Thoracic aorta (tissue), 2 donors: ENCODE data around the gene FOXO4. TPM values are rescaled to one million over a fixed set of nuclear protein-coding genes. Genes with fewer than 3 reads are reported as not detected.

Source experiments
- ATAC-seq: fragments of 150-250 bp; one replicate; pipeline ENCODE4 v1.8.0; 2017; ENCODE audit warnings: low read depth; ENCODE audit not compliant: insufficient number of reproducible peaks, low FRiP score
- DNase-seq: peaks from one replicate; pipeline ENCODE4 v3.0.0-alpha.2; 2020; ENCODE audit warnings: low spot score
- H3K27ac ChIP-seq, 2 donors: fragments of 200-600 bp; sonication (generic); 1 replicate in 1 of 2; 2 replicates in 1 of 2; pipeline ENCODE4 v1.5.1; 2016; ENCODE audit warnings: mild to moderate bottlenecking in 2 of 2, moderate library complexity in 2 of 2
- H3K27me3 ChIP-seq: fragments of 200-600 bp; sonication (generic); replicated peaks from 2 replicates; pipeline ENCODE4 v1.6.0; 2016; ENCODE audit warnings: mild to moderate bottlenecking; ENCODE audit not compliant: insufficient read depth
- H3K36me3 ChIP-seq: fragments of 200-600 bp; sonication (generic); one replicate; pipeline ENCODE4 v1.5.1; 2016
- H3K4me1 ChIP-seq, 2 donors: fragments of 200-600 bp; sonication (generic); 1 replicate in 1 of 2; 2 replicates in 1 of 2; pipeline versions ENCODE4 v1.5.1 to v1.6.0; 2016; ENCODE audit warnings: low read depth in 2 of 2, mild to moderate bottlenecking in 1 of 2; ENCODE audit not compliant: control insufficient read depth in 1 of 2
- H3K4me3 ChIP-seq: fragments of 200-600 bp; sonication (generic); 2 replicates; pipeline ENCODE4 v1.5.1; 2016; ENCODE audit warnings: mild to moderate bottlenecking
- H3K9me3 ChIP-seq: fragments of 200-600 bp; sonication (generic); 2 replicates; pipeline ENCODE4 v1.5.1; 2016
- total RNA-seq, 2 donors: library from RNA; depleted of rRNA; stranded (reverse); fragments of >200 nt; gene quantifications; one replicate each; pipeline versions ENCODE4 v1.1.0 to v1.2.3, GENCODE V29; 2016
- TF ChIP-seq, protein P1 (sequence below): fragments of 200-600 bp; sonication (generic); IDR thresholded peaks from one replicate; pipeline ENCODE4 v1.5.1; 2019; ENCODE audit warnings: antibody characterized with exemption

The FOXO4 gene
- total RNA-seq, 2 donors from 2014 or later = 10.9 to 19.2 TPM

- H3K4me3 ChIP-seq = no peak overlapping the region
- DNase-seq = no peak
- H3K4me1 ChIP-seq = peaks cover 0 to 4% of the 10 kb centered on the region in 2 donors
- TF ChIP-seq, protein P1, sequence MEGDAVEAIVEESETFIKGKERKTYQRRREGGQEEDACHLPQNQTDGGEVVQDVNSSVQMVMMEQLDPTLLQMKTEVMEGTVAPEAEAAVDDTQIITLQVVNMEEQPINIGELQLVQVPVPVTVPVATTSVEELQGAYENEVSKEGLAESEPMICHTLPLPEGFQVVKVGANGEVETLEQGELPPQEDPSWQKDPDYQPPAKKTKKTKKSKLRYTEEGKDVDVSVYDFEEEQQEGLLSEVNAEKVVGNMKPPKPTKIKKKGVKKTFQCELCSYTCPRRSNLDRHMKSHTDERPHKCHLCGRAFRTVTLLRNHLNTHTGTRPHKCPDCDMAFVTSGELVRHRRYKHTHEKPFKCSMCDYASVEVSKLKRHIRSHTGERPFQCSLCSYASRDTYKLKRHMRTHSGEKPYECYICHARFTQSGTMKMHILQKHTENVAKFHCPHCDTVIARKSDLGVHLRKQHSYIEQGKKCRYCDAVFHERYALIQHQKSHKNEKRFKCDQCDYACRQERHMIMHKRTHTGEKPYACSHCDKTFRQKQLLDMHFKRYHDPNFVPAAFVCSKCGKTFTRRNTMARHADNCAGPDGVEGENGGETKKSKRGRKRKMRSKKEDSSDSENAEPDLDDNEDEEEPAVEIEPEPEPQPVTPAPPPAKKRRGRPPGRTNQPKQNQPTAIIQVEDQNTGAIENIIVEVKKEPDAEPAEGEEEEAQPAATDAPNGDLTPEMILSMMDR = no peak
- no peaks in the 10 kb centered on the region for H3K36me3 ChIP-seq
- no peaks in the 10 kb centered on the region for H3K27me3 ChIP-seq
- ATAC-seq = no peak
- no peak overlapping the region for H3K27ac ChIP-seq
- H3K9me3 ChIP-seq = no peaks in the 10 kb centered on the region
Observed at GRCh38 chrX:71099736-71100135, 4.1 kb downstream of the FOXO4 start.

DNA sequence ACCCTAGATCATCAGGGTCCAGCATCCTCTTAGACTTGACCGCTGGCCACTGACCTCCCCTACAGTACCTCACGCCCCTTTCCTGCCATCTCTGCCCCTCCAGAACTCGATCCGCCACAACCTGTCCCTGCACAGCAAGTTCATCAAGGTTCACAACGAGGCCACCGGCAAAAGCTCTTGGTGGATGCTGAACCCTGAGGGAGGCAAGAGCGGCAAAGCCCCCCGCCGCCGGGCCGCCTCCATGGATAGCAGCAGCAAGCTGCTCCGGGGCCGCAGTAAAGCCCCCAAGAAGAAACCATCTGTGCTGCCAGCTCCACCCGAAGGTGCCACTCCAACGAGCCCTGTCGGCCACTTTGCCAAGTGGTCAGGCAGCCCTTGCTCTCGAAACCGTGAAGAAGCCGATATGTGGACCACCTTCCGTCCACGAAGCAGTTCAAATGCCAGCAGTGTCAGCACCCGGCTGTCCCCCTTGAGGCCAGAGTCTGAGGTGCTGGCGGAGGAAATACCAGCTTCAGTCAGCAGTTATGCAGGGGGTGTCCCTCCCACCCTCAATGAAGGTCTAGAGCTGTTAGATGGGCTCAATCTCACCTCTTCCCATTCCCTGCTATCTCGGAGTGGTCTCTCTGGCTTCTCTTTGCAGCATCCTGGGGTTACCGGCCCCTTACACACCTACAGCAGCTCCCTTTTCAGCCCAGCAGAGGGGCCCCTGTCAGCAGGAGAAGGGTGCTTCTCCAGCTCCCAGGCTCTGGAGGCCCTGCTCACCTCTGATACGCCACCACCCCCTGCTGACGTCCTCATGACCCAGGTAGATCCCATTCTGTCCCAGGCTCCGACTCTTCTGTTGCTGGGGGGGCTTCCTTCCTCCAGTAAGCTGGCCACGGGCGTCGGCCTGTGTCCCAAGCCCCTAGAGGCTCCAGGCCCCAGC is 5.2 kb downstream of the FOXO4 start:
- Histone ChIP-seq H3K4me1 (no peaks in the 10 kb centered on the region), H3K27ac (no peak overlapping the region), H3K9me3 (no peaks in the 10 kb centered on the region), H3K4me3 (no peak overlapping the region), H3K36me3 (no peaks in the 10 kb centered on the region), H3K27me3 (no peaks in the 10 kb centered on the region)
- ATAC-seq (no peak), DNase-seq (no peak)
- TF ChIP-seq, protein P1 = no peak

- no peak for DNase-seq
- Histone ChIP-seq H3K27me3 (no peaks in the 10 kb centered on the region), H3K36me3 (no peaks in the 10 kb centered on the region), H3K4me1 (no peaks in the 10 kb centered on the region), H3K27ac (no peak overlapping the region), H3K9me3 (no peaks in the 10 kb centered on the region), H3K4me3 (no peak overlapping the region)
- TF ChIP-seq, protein P1 = no peak
- no peak for ATAC-seq
Observed at GRCh38 chrX:71102292-71102691, 6.6 kb downstream of the FOXO4 start.

- H3K4me3 ChIP-seq = no peak overlapping the region
- H3K9me3 ChIP-seq = no peaks in the 10 kb centered on the region
- H3K36me3 ChIP-seq = no peaks in the 10 kb centered on the region
- ATAC-seq (no peak), DNase-seq (no peak)
- H3K27me3 ChIP-seq = no peaks in the 10 kb centered on the region
- H3K4me1 ChIP-seq = no peaks in the 10 kb centered on the region
- H3K27ac ChIP-seq = no peak overlapping the region
- TF ChIP-seq, protein P1 = no peak
Observed at GRCh38 chrX:71103110-71103983, 7.7 kb downstream of the FOXO4 start.

DNA sequence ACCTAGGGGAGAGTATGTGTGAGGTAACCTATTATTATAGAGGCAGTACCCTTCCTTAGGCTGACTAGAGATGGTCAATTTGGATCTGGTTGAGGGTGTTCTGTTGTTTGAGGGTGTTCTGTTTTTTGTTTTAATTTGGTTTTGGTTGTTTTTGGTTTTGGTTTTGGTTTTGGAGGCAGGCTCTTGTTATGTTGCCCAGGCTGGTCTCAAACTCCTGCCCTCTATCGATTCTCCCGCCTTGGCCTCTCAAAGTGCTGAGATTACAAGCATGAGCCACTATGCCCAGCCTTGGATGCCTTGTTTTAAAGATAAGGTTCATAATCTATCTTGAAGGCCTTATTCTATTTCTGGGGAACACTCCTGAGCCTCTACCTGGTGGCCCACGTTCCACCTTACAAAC is 10.0 kb downstream of the FOXO4 start:
- TF ChIP-seq, protein P1 = no peak
- H3K27ac ChIP-seq = no peak overlapping the region
- no peaks in the 10 kb centered on the region for H3K4me1 ChIP-seq
- ATAC-seq = no peak
- DNase-seq = no peak
- no peaks in the 10 kb centered on the region for H3K36me3 ChIP-seq
- H3K27me3 ChIP-seq = no peaks in the 10 kb centered on the region
- no peak overlapping the region for H3K4me3 ChIP-seq
- H3K9me3 ChIP-seq = no peaks in the 10 kb centered on the region
